Stimulated activated CD4-positive, alpha-beta T cell treated with anti-CD3 and anti-CD28 coated beads, Interleukin-2, amount 100 ng/mL, for 24 hours (primary cell): ENCODE results near the gene HELZ2.

ENCODE experiments used
- DNase-seq, 2 donors: peaks; one replicate each; pipeline ENCODE4 v3.0.0-alpha.2; 2020

HELZ2 gene

DNA sequence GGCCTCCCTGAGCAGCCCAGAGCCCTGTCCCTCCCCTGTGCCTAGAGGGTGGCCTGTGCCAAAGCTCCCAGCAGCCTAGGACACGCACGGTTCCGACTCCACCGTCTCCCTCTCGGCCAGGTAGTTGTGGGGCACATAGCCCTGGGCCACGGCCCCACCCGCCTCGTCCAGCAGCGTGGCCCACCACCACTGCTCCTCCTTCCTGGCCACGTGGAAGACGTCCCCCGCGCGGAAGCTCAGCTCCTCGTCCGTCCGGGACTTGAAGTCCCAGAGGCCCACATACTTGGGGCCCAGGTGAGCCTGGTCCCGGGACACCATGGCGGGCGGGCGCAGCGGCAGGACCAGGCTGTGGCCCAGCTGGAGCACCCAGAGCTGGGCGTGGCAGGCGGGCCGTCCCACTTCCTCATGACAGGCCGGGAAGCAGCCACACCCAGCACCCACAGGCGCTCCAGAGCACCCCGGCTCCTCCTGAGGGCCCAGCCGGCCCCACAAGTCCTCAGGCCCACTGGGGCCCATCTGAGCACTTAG, 37.0 kb downstream of the HELZ2 start, which contains the start of gene PTK6:
PTK6 (minus strand) TSS at position 380 of the 528 bp plus-strand sequence; CDS start at position 318, 62 bp downstream.
- DNase-seq: peak in 1 of 2 donors; percentile 55

- DNase-seq: no peak
These were observed 37.6 kb downstream of the HELZ2 start for GRCh38 chr20:63536241-63536977.

DNA sequence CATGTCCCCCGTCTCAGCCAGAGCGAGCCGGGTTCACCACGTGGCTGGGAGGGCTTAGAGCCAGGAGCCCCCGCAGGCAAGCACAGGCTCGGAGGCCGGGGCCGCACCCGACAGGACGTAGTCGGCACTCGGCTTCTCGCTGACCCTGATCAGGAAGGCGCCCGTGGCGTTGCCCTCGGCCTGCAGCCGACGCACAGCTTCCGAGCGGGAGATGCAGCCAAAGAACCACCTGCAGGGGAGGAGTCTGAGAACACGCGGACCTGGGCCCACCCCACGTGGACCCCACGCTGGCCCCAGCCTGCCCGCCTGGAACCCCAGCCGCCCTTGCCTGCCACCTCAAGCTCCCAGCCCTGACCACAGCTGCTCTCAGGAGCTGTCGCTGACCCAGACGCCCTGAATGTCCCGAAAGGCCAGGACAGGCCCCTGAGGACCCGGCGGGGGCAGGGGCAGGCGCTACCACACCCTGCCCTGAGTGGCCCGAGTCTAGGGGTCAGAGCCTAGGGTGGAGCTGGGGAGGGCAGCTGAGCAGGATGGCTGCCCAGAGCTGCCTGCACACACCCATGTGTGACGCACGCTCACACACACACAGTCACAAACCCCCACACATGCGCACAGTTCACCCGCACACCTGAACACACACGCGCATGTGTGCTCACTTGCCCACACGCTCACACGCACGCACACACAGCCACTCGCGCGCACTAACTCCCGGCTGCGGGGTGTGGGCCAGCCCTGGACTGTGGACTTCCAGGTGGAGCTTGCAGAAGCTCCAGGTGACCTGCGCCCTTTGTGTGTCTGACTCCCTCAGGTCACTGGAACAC, 39.0 kb downstream of the HELZ2 start:
- DNase-seq: no peak

DNA sequence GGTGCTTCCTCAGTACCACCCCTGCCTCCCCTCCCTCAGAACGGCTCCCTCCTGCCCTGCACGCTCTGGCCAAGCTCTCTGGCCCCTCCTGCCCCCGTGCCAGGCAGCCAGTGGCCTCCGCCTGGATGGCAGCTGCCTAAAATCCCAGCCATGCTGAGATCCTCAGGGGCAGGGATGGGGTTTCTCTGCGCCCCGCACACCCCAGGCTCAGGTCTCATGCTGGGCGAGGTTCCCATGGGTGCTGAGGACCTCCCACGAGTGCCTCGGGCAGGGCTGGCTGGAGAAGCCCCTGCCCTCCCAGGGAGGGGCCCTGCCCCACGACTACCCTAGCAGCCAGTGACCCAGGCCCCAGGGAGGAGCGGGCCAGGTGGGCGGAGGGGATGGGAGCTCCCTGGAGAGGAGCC, 39.6 kb downstream of the HELZ2 start:
- no peak for DNase-seq

DNA sequence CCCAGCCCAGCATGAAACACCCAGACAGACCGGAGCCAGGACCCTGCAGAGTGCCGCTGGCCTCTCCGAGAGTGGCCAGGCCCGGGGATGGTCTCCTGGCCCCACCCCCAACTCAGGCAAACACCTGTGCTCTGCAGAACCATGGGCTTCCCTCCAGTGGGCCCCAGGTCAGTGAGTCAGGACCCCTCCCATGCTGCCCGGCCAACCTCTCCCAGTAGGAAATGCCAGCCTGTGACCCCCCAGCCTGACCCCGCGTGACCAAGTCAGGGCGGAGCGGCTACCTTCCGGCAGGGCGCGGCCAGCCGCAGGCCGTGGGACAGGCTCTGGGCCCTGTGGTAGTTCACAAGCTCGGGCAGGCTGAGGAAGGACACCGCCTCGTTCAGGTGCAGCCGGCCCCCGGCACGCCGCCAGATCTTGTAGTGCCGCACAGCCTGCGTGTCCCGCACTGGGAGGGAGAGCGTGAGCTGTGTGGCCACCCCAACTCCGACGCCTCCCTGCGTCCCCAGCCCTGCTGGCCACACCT, 40.1 kb downstream of the HELZ2 start:
- no peak for DNase-seq

- DNase-seq: no peak
These were observed 40.7 kb downstream of the HELZ2 start for GRCh38 chr20:63533388-63533787.

DNA sequence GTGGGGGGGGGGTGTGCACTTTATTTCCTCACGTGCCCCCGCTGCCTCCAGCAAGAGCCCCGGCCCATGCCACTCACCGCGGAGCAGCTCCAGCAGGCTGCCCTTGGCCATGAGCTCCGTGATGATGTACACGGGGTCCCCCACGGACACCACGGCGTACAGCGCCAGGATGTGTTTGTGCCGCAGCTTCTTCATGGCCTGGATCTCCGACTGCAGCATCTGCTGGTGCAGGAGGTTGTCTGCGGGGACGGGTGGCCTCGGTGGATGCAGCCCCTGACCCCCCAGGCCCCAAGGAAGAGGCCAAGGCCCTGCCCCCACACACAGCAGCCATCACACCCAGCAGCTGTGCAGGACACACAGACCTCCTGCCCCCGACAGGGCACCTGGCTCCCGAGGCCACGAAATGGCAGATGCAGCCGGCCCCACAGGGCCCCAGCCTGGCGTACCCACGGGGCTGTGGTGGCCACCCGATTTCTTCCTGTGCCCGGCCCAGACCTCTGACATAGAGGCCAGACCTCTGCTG, 41.5 kb downstream of the HELZ2 start:
- no peak for DNase-seq

DNA sequence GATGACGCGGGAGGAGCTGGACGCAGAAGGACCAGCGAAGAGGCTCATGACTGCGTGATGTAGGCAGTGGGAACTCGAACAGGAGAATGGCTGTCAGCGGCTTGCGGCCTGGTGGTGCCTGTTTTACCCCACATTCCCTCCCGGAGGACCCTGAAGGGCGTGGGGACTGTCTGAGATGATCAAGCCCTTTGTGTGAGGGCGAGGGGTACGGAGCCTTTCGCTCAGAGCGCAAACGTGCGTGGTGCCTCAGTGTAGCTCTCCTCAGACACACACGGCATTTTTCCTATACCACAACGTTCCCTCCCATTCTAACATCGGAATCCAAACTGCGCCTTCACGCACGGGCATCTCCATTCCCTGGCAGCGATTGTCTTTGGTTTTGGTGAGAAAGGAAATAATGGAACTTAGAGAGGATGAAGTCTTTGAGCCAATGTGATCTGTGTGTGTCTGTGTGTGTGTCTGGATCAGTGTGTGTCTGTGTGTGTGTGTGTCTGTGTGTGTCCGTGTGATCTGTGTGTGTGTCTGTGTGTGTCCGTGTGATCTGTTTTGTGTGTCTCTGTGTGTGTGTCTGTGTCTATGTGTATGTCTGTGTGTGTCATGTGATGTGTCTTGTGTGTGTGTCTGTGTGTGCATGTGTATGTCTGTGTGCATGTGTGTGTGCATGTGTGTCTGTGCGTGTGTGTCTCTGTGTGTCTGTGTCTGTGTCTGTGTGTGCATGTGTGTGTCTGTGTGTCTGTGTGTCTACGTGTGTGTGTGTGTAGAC, 42.2 kb downstream of the HELZ2 start:
- DNase-seq: no peak

GRCh38 chr20:63530788-63531160, 43.3 kb downstream of the HELZ2 start:
- DNase-seq: no peak

DNA sequence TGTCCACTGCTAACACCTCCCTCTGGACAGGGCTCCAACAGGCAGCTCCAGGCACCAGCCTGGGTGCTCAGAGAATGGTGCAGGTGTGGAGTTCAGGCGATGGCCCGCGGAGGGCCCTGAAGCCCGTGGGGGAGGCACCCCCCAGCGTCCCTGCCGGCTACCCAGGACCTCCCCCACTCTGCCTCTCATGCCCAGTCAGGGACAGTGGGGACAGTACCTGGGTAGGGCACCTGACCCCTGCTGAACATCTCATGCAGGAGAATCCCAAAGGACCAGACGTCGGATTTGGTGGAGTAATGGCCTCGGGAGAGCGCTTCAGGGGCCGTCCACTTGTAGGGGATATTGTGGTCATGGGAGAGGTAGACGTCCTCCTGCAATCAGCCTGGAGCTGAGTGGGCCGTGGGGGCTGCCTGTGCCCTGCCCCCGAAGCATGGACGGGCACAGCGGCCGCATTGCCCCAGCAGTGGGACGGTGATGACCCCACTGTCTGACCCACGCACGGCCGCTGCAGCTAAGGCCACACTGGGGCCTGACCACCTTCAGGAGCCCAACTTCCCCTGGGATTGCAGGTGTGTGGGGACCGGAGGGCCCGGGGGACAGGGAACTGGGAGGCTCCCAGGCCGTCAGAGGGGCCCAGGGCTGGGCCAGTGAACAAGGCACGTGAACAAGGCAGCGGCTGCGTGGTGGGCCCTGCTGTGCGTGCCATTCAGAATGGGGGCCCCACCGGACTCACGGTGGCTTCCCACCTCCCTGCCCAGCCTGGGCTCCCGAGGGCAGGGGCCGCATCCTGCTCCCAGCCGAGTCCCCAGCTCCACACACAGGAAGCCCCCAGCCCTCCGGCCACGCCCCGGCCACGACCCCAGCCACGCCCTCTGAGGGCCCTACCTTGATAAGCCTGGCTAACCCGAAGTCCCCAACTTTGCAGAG, 43.9 kb downstream of the HELZ2 start:
- no peak for DNase-seq

- DNase-seq: no peak
These were observed 44.7 kb downstream of the HELZ2 start for GRCh38 chr20:63529180-63529860.

DNA sequence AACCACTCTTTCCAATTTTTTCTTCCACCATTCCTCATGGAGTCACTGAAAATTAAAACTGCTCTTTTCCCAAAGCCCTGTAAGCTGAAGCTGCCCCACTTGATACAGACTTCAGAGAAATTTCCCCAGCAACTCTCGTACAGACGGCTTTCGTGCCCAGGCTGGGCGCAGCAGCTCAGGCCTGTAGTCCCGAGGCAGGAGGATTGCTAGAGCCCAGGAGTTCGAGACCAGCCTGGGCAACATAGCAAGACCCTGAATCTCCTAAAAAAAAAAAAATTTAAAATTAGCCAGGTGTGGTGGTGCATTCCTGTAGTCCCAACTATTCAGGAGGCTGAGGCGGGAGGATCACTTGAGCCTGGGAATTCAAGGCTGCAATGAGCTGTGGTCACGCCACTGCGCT, 46.9 kb downstream of the HELZ2 start:
- no peak for DNase-seq

- no peak for DNase-seq
These were observed 48.1 kb downstream of the HELZ2 start for GRCh38 chr20:63525971-63526370.

GRCh38 chr20:63525185-63525584, 48.9 kb downstream of the HELZ2 start:
- no peak for DNase-seq
